Activated CD4-positive, alpha-beta memory T cell treated with anti-CD3 and anti-CD28 coated beads, Interleukin-2, amount 10 ng/mL, durations not matched to agents 7 days and 5 days (primary cell): ENCODE measurements around the gene ARID2. TPM values are rescaled to one million over a fixed set of nuclear protein-coding genes. Genes with fewer than 3 reads are reported as not detected.

Experiments used
- CTCF ChIA-PET: fragments of 350-600 bp; sonication (Branson Sonifier 250); formaldehyde crosslinking; loops from one replicate; lab custom pipeline; 2021; ENCODE audit warnings: antibody characterized with exemption, inconsistent platforms; lab: Charles Lee
- POLR2A ChIA-PET: fragments of 350-600 bp; sonication (Branson Sonifier 250); formaldehyde crosslinking; loops from one replicate; lab custom pipeline; 2021; ENCODE audit warnings: antibody characterized with exemption; lab: Charles Lee
- DNase-seq: peaks from one replicate; pipeline ENCODE4 v3.0.0-alpha.2; 2020
- H3K27ac Mint-ChIP-seq: one replicate; pipeline ENCODE4 v1.8.0; 2021; ENCODE audit warnings: mild to moderate bottlenecking, mixed read lengths
- H3K27me3 Mint-ChIP-seq: one replicate; pipeline ENCODE4 v1.8.0; 2021; ENCODE audit warnings: mixed read lengths
- H3K36me3 Mint-ChIP-seq: one replicate; pipeline ENCODE4 v1.8.0; 2021; ENCODE audit warnings: low read depth, mixed read lengths
- H3K4me1 Mint-ChIP-seq: one replicate; pipeline ENCODE4 v1.8.0; 2021; ENCODE audit warnings: mixed read lengths
- H3K4me3 Mint-ChIP-seq: one replicate; pipeline ENCODE4 v1.8.0; 2021; ENCODE audit warnings: mild to moderate bottlenecking, mixed read lengths
- H3K9me3 Mint-ChIP-seq: one replicate; pipeline ENCODE4 v1.8.0; 2021; ENCODE audit warnings: mixed read lengths
- total RNA-seq, 2 experiments: library from RNA; stranded (reverse); gene quantifications; one replicate each; pipeline ENCODE4 v1.2.3, GENCODE V29; 2021

Gene ARID2
- total RNA-seq, 2 experiments from 2014 or later, result 39.9 to 43.9 TPM

DNA sequence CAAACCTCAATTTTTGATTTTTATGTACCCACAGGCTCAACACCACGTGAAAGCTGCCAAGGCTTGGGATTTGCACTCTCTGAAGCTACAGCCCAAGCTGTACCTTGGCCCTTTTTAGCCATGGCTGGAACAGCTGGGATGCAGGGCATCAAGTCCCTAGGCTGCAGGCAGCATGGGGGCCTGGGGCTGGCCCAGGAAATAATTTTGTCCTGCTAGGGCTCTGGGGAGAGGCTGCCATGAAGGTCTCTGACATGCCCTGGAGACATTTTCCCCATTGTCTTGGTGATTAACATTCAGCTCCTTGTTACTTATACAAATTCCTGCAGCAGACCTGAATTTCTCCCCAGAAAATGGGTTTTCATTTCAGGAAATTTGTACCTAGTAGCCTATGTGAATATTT is 157.2 kb downstream of the ARID2 start:
- CTCF ChIA-PET, result interaction anchor here (0.5 kb wide), 1 partner anchor 14 kb away, joined by 3 read pairs; no protein-coding TSS in a partner anchor
- no peak overlapping the region for H3K4me3 Mint-ChIP-seq
- H3K9me3 Mint-ChIP-seq, result peaks cover 22% of the 10 kb centered on the region
- no peaks in the 10 kb centered on the region for H3K27me3 Mint-ChIP-seq
- peaks cover 57% of the 10 kb centered on the region for H3K36me3 Mint-ChIP-seq
- POLR2A ChIA-PET, result no interaction called here
- no peak overlapping the region for H3K27ac Mint-ChIP-seq
- no peak for DNase-seq
- peaks cover 7% of the 10 kb centered on the region for H3K4me1 Mint-ChIP-seq

DNA sequence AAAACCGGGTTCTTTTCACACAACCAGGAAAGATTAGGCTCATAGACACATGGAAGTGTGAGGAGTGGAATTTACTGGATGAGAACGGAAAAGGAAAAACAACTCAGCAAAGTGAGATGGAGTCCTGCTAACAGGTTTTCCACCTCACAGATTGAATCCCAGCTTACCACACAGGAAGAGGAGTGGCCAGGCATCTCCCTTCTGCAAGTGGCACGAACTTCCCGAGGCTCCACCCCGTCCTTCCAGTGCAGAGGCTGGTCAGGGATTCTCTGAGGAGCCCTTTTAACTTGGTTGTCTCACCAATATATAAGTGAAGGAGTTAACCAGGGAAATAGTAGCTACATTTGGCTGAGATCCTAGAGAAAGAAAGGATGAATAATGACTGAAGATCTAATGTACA is 158.0 kb downstream of the ARID2 start:
- peaks cover 55% of the 10 kb centered on the region for H3K36me3 Mint-ChIP-seq
- H3K4me1 Mint-ChIP-seq, result peaks cover 12% of the 10 kb centered on the region
- ChIA-PET POLR2A (interaction anchor here (0.9 kb wide), 1 partner anchor 26 kb away, joined by 3 read pairs; no protein-coding TSS in a partner anchor), CTCF (no interaction called here)
- H3K9me3 Mint-ChIP-seq, result peaks cover 22% of the 10 kb centered on the region
- H3K4me3 Mint-ChIP-seq, result no peak overlapping the region
- H3K27me3 Mint-ChIP-seq, result no peaks in the 10 kb centered on the region
- no peak for DNase-seq
- no peak overlapping the region for H3K27ac Mint-ChIP-seq

DNA sequence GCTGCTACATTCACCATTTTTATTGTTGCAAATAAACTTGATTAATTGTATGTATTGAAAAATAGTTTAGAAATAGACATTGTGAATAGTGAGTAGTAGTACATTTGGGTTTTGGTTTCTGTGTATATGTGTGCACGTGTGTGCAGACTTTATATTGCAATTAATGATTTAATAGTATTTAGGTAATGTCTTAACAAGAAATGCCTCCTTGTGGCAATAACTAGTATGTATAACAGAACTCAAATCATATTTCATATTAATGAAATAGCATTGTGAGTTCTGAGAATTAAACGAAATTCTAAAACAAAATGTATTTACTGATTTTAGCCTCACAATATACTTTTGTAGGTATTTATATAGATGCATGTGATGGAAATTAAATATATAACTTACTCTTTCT is 160.8 kb downstream of the ARID2 start:
- H3K27me3 Mint-ChIP-seq, result no peaks in the 10 kb centered on the region
- H3K4me3 Mint-ChIP-seq, result no peak overlapping the region
- ChIA-PET POLR2A (no interaction called here), CTCF (no interaction called here)
- peaks cover 11% of the 10 kb centered on the region for H3K9me3 Mint-ChIP-seq
- DNase-seq, result no peak
- no peak overlapping the region for H3K27ac Mint-ChIP-seq
- H3K36me3 Mint-ChIP-seq, result peaks cover 53% of the 10 kb centered on the region
- H3K4me1 Mint-ChIP-seq, result peaks cover 20% of the 10 kb centered on the region

DNA sequence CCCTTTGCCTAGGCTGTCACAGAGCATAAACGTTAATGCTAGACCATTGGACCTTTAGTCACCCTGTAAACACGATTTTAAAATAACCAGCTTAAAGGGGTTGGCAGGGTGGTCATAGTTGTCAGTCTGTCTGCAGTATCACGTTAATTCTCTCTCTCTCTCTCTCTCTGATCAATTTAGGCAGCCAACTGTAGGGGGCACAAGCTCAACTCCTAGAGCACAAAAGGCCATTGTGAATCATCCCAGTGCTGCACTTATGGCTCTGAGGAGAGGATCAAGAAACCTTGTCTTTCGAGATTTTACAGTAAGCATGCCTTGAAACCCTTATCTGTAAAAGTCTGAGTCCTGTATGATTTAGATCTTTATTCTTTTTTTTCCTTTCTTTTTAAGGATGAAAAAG is 163.7 kb downstream of the ARID2 start:
- Mint-ChIP-seq H3K9me3 (peaks cover 3% of the 10 kb centered on the region), H3K27ac (no peak overlapping the region), H3K4me3 (no peak overlapping the region), H3K4me1 (peaks cover 20% of the 10 kb centered on the region), H3K27me3 (no peaks in the 10 kb centered on the region), H3K36me3 (peaks cover 58% of the 10 kb centered on the region)
- POLR2A ChIA-PET, result no interaction called here
- no peak for DNase-seq
- CTCF ChIA-PET, result no interaction called here

DNA sequence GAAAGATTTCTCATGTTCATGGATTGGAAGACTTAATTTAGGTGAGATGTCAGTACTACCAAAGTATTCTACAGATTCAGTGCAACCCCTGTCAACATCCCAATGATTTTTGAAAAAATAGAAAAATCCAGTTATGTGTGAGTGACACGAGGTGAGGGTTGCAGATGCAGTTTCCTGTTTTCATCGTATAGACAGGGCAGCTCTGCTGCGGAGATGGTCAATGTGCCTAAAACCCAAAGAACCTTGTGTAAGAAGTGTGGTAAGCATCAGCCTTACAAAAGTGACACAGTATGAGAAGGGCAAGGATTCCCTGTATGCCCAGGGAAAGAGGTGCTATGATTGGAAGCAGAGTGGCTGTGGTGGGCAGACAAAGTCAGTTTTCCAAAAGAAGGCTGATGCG is 166.5 kb downstream of the ARID2 start:
- POLR2A ChIA-PET, result no interaction called here
- no peak for DNase-seq
- peaks cover 20% of the 10 kb centered on the region for H3K4me1 Mint-ChIP-seq
- no peak overlapping the region for H3K27ac Mint-ChIP-seq
- peaks cover 5% of the 10 kb centered on the region for H3K9me3 Mint-ChIP-seq
- no peaks in the 10 kb centered on the region for H3K27me3 Mint-ChIP-seq
- no peak overlapping the region for H3K4me3 Mint-ChIP-seq
- peaks cover 64% of the 10 kb centered on the region for H3K36me3 Mint-ChIP-seq
- CTCF ChIA-PET, result no interaction called here

DNA sequence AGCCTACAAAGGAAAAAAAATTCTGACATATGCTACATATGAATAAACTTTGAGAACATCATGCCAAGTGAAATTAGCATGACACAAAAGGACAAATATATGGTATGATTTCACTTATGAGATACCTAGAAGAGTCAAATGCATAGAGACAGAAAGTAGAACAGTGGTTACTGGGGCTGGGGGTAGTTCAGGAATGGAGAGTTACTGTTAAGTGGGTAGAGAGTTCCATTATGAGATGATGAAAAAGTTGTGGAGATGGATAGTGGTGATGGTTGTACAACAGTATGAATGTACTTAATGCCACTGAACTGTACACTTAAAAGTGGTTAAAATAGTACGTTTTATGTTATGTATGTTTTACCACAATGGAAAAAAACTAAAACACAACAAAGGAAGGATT is 168.6 kb downstream of the ARID2 start:
- CTCF ChIA-PET, result no interaction called here
- no peak overlapping the region for H3K27ac Mint-ChIP-seq

DNA sequence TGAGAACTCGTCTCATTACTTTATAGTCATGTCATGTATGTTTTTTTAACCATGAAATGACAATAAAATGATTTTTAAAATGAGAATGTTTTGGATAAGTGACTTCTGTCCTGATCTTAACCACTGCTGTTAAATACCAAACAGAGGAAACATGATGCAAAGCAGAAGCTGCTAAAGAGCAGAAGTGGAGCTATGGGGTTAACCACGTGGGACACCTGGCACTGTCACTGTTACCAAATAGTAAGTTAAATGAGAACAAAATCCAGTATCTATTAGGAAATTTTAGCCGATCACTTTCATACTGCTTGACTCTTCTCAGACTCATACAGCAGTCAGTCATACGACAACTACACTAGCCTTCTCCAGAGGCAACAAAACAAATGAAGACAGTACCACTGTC is 178.4 kb downstream of the ARID2 start:
- DNase-seq, result no peak
- H3K4me3 Mint-ChIP-seq, result no peak overlapping the region
- H3K4me1 Mint-ChIP-seq, result no peaks in the 10 kb centered on the region
- CTCF ChIA-PET, result no interaction called here
- H3K36me3 Mint-ChIP-seq, result peaks cover 18% of the 10 kb centered on the region
- POLR2A ChIA-PET, result no interaction called here
- no peak overlapping the region for H3K27ac Mint-ChIP-seq
- H3K27me3 Mint-ChIP-seq, result no peaks in the 10 kb centered on the region
- no peaks in the 10 kb centered on the region for H3K9me3 Mint-ChIP-seq

More for the DNA sequence above, 168.6 kb downstream of the ARID2 start:
- POLR2A ChIA-PET, result no interaction called here
- peaks cover 5% of the 10 kb centered on the region for H3K9me3 Mint-ChIP-seq
- H3K27me3 Mint-ChIP-seq, result no peaks in the 10 kb centered on the region
- H3K4me3 Mint-ChIP-seq, result no peak overlapping the region
- no peak for DNase-seq
- peaks cover 6% of the 10 kb centered on the region for H3K4me1 Mint-ChIP-seq
- H3K36me3 Mint-ChIP-seq, result peaks cover 56% of the 10 kb centered on the region

DNA sequence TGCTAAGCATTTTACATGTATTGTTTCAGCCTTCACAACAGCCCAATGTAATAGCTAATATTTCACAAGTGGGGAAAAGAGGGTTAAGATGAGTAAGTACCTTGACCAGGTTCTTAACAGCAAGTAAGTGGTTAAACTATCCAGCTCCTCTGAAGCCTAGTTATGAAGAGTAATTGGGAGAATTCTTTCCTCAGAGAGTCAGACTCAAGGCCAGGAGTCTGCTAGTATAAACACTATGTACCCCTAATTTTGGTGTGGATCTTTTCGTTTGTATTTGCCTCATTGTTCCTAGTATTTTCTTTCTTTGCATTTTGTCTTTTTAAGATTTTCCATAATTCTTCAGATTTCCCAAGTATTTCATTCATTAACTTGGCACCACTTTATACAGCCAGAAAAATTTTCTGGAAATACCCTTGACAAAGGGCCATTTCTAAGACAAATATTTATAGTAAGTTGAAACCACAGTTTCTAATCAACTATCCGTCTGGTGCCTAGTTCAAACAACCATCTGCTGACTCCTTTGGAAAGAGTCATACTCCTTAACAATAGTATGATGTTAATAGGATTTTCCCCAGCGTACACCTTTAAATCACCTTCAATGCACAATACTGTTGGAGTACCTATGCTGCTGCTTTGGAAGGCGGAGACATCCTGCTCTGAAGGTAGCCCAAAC is 179.7 kb downstream of the ARID2 start:
- no peaks in the 10 kb centered on the region for H3K27me3 Mint-ChIP-seq
- no peak overlapping the region for H3K4me3 Mint-ChIP-seq
- H3K27ac Mint-ChIP-seq, result no peak overlapping the region
- H3K4me1 Mint-ChIP-seq, result no peaks in the 10 kb centered on the region
- CTCF ChIA-PET, result no interaction called here
- peaks cover 13% of the 10 kb centered on the region for H3K36me3 Mint-ChIP-seq
- POLR2A ChIA-PET, result no interaction called here
- DNase-seq, result no peak
- no peaks in the 10 kb centered on the region for H3K9me3 Mint-ChIP-seq

DNA sequence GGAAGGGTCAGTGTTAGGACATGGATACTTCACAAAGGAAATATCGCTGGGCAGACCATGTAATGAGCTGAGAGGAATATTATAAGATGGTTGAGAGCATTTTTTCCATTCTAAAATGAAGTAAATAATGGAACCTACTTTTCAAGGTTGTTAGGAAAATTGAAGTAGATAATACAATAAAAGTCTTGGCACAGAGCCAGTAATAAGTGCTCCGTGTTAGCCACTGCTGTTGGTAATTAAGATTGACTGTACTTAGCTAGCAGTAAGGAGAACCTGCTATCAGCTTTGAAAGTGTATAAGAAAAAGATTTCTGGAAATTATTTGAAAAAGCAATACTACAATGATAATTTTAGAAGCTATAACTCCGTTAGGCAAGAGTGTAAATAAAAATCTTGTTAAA is 183.3 kb downstream of the ARID2 start:
- ChIA-PET POLR2A (interaction anchor here (0.9 to 1.2 kb wide), 2 partner anchors 25 to 183 kb away, joined by 3 read pairs; partner anchors contain the start of gene ARID2), CTCF (no interaction called here)
- Mint-ChIP-seq H3K27me3 (no peaks in the 10 kb centered on the region), H3K36me3 (peaks cover 9% of the 10 kb centered on the region), H3K27ac (no peak overlapping the region), H3K4me1 (no peaks in the 10 kb centered on the region), H3K9me3 (no peaks in the 10 kb centered on the region), H3K4me3 (no peak overlapping the region)
- DNase-seq, result no peak

DNA sequence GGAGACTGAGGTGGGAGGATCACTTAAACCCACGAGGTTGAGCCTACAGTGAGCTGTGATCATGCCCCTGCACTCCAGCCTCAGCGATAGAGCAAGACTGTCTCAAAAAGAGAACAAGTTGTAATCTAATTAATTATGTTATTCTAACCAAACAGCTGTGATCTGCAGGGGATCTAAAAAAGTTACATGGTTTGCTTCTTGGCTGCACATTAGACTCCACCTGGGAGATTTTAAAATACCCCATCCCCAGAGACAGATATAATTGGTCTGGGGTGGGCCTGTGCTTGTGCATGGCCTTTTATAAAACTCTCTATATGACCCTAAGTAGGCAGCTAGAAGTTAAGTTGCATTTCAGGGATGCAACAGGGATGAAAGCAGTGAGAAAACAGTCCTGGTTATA is 184.1 kb downstream of the ARID2 start:
- no peak for DNase-seq
- ChIA-PET POLR2A (interaction anchor here (0.9 to 2.3 kb wide), 3 partner anchors 21 to 184 kb away, joined by 3 to 7 read pairs (median 3); partner anchors contain the start of gene ARID2), CTCF (no interaction called here)
- Mint-ChIP-seq H3K36me3 (peaks cover 7% of the 10 kb centered on the region), H3K27ac (no peak overlapping the region), H3K4me3 (no peak overlapping the region), H3K4me1 (no peaks in the 10 kb centered on the region), H3K9me3 (no peaks in the 10 kb centered on the region), H3K27me3 (no peaks in the 10 kb centered on the region)

DNA sequence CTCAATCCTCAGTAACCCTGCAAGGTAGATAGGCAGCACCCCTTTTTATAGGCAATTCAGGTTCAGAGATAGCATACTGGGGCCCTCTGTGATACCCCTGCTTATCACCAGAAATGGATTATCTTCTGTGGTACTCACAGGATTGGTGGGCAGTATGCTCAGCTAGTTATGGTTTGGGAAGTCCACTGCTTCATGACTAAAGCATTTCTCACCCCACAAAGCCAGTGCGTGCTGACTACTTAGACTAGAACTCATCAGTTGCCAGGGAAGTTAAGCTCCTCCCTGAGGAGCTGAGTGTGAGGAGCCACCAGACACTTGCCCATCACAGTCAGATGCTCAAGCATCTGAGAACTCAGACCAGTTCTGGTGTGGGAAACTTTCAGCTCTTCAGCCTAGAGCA is 184.6 kb downstream of the ARID2 start:
- H3K4me1 Mint-ChIP-seq, result no peaks in the 10 kb centered on the region
- ChIA-PET POLR2A (interaction anchor here (1.2 to 2.3 kb wide), 2 partner anchors 21 to 26 kb away, joined by 3 to 7 read pairs; no protein-coding TSS in a partner anchor), CTCF (no interaction called here)
- no peak overlapping the region for H3K27ac Mint-ChIP-seq
- no peak overlapping the region for H3K4me3 Mint-ChIP-seq
- H3K27me3 Mint-ChIP-seq, result no peaks in the 10 kb centered on the region
- DNase-seq, result no peak
- H3K36me3 Mint-ChIP-seq, result peaks cover 7% of the 10 kb centered on the region
- H3K9me3 Mint-ChIP-seq, result no peaks in the 10 kb centered on the region

DNA sequence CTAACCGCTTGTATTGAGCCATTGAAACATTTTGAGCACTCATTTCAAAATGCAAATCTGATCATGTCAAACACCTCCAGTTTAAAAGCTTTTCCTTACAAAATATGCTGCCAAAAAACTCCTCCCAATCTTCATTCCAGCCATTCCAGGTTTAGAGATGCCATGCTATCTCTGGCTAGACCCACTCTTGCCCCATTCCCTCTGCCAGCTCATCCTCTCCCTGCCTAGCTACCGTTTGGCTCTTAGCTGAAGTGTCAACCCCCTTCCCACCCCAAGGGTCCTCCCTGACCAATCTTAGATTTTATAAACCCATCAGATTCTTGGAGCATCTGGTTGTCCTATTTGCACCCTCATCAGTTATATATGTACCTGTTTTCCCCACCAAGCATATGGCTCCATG is 185.9 kb downstream of the ARID2 start:
- H3K27me3 Mint-ChIP-seq, result no peaks in the 10 kb centered on the region
- H3K36me3 Mint-ChIP-seq, result peaks cover 14% of the 10 kb centered on the region
- H3K4me3 Mint-ChIP-seq, result no peak overlapping the region
- no peaks in the 10 kb centered on the region for H3K9me3 Mint-ChIP-seq
- CTCF ChIA-PET, result interaction anchor here (1.2 kb wide), 1 partner anchor 153 kb away, joined by 3 read pairs; no protein-coding TSS in a partner anchor
- H3K4me1 Mint-ChIP-seq, result no peaks in the 10 kb centered on the region
- H3K27ac Mint-ChIP-seq, result no peak overlapping the region
- DNase-seq, result no peak
- POLR2A ChIA-PET, result interaction anchor here (2.3 kb wide), 1 partner anchor 19 kb away, joined by 7 read pairs; no protein-coding TSS in a partner anchor

DNA sequence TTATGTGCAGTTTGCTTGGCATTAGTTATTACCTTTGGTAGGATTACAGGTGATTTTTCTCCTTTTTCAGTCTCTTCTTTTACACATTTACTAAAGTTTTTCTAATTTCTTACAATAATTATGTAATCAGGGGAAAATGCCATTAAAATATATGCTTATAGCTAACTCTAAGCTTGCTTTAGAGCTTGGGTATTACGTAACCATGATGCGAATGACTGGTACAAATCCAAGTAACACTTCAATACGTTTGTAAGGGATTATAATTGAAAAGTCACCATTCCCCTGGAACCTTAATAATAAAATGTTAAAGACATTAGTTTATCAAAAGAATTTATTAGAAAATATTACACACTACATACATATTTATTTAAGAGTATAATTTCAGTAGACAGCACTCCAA is 189.3 kb downstream of the ARID2 start:
- Mint-ChIP-seq H3K4me1 (no peaks in the 10 kb centered on the region), H3K27ac (no peak overlapping the region), H3K9me3 (no peaks in the 10 kb centered on the region), H3K27me3 (no peaks in the 10 kb centered on the region), H3K36me3 (peaks cover 32% of the 10 kb centered on the region), H3K4me3 (no peak overlapping the region)
- DNase-seq, result no peak
- POLR2A ChIA-PET, result no interaction called here
- CTCF ChIA-PET, result no interaction called here

DNA sequence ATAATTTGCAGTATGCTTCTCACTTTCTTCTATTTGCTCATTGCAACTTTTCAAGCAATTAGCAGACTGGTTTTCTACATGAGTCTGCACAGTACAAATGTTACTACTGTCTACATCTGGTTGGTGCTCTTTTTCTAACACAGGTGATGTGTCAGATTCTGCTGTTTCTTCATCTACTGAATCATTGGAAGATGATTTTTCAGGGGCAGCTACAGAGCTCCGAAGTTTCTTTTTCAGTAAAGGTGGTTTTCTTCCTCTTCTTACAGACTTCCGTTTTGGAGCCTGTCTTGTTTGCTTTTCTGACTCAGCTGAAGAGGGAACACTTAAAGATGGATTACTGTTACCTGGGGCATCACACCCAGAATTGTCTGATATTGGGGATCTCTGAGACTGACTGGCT is 198.8 kb downstream of the ARID2 start:
- Mint-ChIP-seq H3K27ac (peak overlapping the region; percentile 12), H3K4me3 (no peak overlapping the region), H3K4me1 (peaks cover 3% of the 10 kb centered on the region), H3K36me3 (peaks cover 62% of the 10 kb centered on the region), H3K27me3 (no peaks in the 10 kb centered on the region), H3K9me3 (no peaks in the 10 kb centered on the region)
- ChIA-PET CTCF (no interaction called here), POLR2A (no interaction called here)
- DNase-seq, result no peak
